ENCODE measurements around the gene MIX23. TPM values are rescaled to one million over a fixed set of nuclear protein-coding genes. Genes with fewer than 3 reads are reported as not detected.

MIX23 gene
- total RNA-seq, 2 donors from 2014 or later, result 17.6 to 36.6 TPM

DNA sequence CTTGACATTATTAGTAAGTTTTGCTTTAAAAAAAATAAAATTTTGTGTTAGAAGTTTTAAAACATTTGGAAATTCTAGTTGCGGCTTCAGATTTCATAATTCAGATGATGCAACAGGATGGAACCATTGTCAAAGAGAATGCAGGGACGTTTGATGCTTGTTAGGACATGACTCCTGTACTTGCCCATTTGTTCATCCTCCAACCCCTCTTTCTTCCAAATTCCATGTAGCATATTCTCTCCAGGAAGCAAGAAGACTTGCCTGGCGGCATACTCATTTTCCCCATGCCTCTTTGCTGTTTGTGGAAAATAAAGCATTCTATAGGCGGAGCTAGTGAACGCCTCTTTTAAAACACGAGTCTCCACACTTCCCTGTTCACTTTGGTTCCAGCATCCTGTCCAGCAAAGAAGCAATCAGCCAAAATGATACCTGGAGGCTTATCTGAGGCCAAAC is 58.1 kb downstream of the MIX23 start, which contains the start of gene CSTA:
TSS of gene CSTA (plus strand) at position 378 of the 453 bp plus-strand sequence. CDS start at position 423, 45 bp downstream.
- no peak within 1 kb of the TSS for H3K27ac ChIP-seq

DNA sequence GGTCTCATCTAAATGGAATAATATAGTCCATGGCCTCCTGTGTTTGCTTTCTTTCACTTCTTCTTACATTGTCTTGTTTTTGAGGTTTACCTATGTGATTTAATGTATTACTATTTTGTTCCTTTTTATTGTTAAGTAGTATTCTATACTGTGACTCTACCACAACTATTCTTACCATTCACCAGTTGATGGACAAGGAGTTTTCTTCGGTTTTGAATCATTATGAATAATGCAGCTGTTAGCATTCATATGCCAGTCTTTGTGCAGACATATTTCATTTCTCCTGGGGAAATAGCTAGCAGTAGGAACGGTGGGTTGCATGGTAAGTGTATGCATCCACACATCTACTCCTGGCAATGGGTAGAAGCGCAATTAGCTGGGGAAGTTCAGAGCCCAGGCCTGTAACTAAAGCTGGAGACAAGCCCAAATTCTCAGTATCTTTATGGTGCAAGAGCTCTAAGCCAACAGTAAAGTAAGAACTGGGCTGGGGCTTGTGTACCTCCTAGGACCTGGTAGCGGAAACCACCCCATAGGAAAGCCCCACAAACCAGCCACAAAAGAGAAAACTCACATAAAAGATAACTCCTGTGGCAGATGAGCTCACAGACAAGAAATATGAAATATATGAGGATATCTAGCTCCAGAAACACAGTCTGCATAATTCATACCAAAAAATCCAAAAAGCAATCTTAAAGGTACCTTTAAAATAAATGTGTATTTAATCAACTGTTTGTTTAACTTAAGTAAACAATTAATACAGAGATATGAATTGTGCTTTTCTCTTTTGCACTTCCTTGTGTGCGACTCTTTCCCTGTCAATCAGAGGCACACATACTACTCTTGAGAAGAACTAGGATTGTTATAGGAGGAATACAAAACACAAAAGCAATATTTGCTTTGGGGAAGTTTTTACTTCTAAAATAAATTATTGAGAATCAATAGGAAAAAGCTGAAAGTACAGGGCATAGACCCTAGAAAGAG is 60.6 kb downstream of the MIX23 start:
- TF ChIP-seq, protein P1, sequence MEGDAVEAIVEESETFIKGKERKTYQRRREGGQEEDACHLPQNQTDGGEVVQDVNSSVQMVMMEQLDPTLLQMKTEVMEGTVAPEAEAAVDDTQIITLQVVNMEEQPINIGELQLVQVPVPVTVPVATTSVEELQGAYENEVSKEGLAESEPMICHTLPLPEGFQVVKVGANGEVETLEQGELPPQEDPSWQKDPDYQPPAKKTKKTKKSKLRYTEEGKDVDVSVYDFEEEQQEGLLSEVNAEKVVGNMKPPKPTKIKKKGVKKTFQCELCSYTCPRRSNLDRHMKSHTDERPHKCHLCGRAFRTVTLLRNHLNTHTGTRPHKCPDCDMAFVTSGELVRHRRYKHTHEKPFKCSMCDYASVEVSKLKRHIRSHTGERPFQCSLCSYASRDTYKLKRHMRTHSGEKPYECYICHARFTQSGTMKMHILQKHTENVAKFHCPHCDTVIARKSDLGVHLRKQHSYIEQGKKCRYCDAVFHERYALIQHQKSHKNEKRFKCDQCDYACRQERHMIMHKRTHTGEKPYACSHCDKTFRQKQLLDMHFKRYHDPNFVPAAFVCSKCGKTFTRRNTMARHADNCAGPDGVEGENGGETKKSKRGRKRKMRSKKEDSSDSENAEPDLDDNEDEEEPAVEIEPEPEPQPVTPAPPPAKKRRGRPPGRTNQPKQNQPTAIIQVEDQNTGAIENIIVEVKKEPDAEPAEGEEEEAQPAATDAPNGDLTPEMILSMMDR (IDR thresholded peaks at IDR 0.05), result no peak
- no peak for TF ChIP-seq POLR2A (IDR thresholded peaks at IDR 0.05)
- ATAC-seq (no peak), DNase-seq (no peak)
- Histone ChIP-seq H3K27ac (no peak overlapping the region), H3K4me1 (peaks cover 15% of the 10 kb centered on the region), H3K9me3 (no peaks in the 10 kb centered on the region), H3K4me3 (no peak overlapping the region), H3K27me3 (no peaks in the 10 kb centered on the region), H3K36me3 (replicated peaks in 1 of 2; ENCODE audit: insufficient read depth in 1 of 2, low read depth in 2 of 2) (no peaks in the 10 kb centered on the region)
- intact Hi-C loops (cut with DNase I), result no loop called here
- WGBS, 2 donors, result 66 to 68% methylated on average over 5 of the region's 5 CpGs

More for the DNA sequence above, 58.1 kb downstream of the MIX23 start, which contains the start of gene CSTA:
- H3K27me3 ChIP-seq, result no peaks in the 10 kb centered on the region
- H3K9me3 ChIP-seq, result no peaks in the 10 kb centered on the region
- ATAC-seq (no peak), DNase-seq (no peak)
- no peaks in the 10 kb centered on the region for H3K36me3 ChIP-seq (replicated peaks in 1 of 2; ENCODE audit: insufficient read depth in 1 of 2, low read depth in 2 of 2)
- peaks cover 15% of the 10 kb centered on the region for H3K4me1 ChIP-seq
- intact Hi-C loops (cut with DNase I), result no loop called here
- TF ChIP-seq POLR2A (IDR thresholded peaks at IDR 0.05), result no peak
- TF ChIP-seq, protein P1 (IDR thresholded peaks at IDR 0.05), result no peak
- WGBS, 2 donors, result 53 to 64% methylated on average over 6 of the region's 6 CpGs
- H3K4me3 ChIP-seq, result no peak within 1 kb of the TSS

DNA sequence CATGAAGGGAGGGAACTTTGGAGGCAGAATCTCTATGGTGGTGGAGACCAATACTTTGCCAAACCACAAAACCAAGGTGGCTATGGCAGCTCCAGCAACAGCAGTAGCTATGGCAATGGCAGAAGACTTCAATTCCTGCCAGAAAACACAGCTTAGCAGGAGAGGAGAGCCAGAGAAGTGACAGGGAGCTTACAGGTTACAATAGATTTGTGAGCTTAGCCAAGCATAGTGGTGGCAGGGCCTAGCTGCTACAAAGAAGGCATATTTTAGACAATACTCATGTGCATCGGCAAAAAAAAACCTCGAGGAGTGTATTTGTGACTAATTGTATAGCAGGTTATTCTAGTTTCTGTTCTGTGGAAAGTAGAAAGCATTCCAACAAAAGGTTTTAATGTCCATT is 64.4 kb downstream of the MIX23 start:
- no peaks in the 10 kb centered on the region for H3K27me3 ChIP-seq
- H3K9me3 ChIP-seq, result no peaks in the 10 kb centered on the region
- WGBS, 2 donors, result 72 to 81% methylated on average over 2 of the region's 2 CpGs
- ATAC-seq (no peak), DNase-seq (no peak)
- peaks cover 15% of the 10 kb centered on the region for H3K4me1 ChIP-seq
- intact Hi-C loops (cut with DNase I), result no loop called here
- no peak overlapping the region for H3K4me3 ChIP-seq
- H3K27ac ChIP-seq, result no peak overlapping the region
- no peak for TF ChIP-seq POLR2A (IDR thresholded peaks at IDR 0.05)
- TF ChIP-seq, protein P1 (IDR thresholded peaks at IDR 0.05), result no peak
- no peaks in the 10 kb centered on the region for H3K36me3 ChIP-seq (replicated peaks in 1 of 2; ENCODE audit: insufficient read depth in 1 of 2, low read depth in 2 of 2)

DNA sequence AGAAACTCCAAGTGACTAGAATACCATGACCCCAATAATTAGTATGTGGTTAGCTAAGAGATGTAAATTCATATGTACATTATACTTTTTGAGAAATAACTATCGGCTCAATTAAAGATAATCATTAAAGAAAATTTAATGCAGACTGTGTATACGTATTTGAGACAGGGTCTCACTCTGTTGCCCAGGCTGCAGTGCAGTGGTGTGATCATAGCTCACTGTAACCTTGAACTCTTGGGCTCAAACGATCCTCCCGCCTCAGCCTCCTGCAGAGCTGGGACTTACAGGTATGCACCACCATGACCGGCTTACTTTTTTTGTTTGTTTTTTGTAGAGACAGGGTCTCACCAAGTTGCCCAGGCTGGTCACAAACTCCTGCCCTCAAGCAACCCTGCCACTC is 66.7 kb downstream of the MIX23 start:
- no peaks in the 10 kb centered on the region for H3K36me3 ChIP-seq (replicated peaks in 1 of 2; ENCODE audit: insufficient read depth in 1 of 2, low read depth in 2 of 2)
- WGBS, 2 donors, result 68 to 78% methylated on average over 5 of the region's 5 CpGs
- no peaks in the 10 kb centered on the region for H3K4me1 ChIP-seq
- no peak for ATAC-seq
- DNase-seq, result no peak
- intact Hi-C loops (cut with DNase I), result no loop called here
- no peak overlapping the region for H3K27ac ChIP-seq
- TF ChIP-seq, protein P1 (IDR thresholded peaks at IDR 0.05), result no peak
- no peak for TF ChIP-seq POLR2A (IDR thresholded peaks at IDR 0.05)
- H3K27me3 ChIP-seq, result no peaks in the 10 kb centered on the region
- no peak overlapping the region for H3K4me3 ChIP-seq
- H3K9me3 ChIP-seq, result no peaks in the 10 kb centered on the region

All from body of pancreas (tissue), 4 donors.